GM20431 (cell line): ENCODE data around the gene CRYBB2.
"Not testable (repeated sequence)": the region's sequence is repeated elsewhere in the genome, so short reads cannot be mapped to it uniquely, and the experiment has no call there.

ENCODE experiments used
- in situ Hi-C: fragments of 300-500 bp; cut with MseI, MboI; formaldehyde crosslinking; loops from one replicate; pipeline ENCODE4 v1.15.0; 2020; ENCODE audit warnings: low sequenced_read_pairs; ENCODE audit not compliant: unreplicated experiment

Gene CRYBB2

GRCh38 chr22:25223269-25223850 is 3.9 kb downstream of the CRYBB2 start:
- in situ Hi-C loops = no loop called here

GRCh38 chr22:25228822-25229221 is 9.4 kb downstream of the CRYBB2 start:
- in situ Hi-C loops = no loop called here

GRCh38 chr22:25230760-25231159 is 11.3 kb downstream of the CRYBB2 start:
- in situ Hi-C loops = not testable (repeated sequence)

GRCh38 chr22:25232301-25232700 is 12.9 kb downstream of the CRYBB2 start:
- in situ Hi-C loops = no loop called here

GRCh38 chr22:25233706-25234105 is 14.3 kb downstream of the CRYBB2 start:
- in situ Hi-C loops = not testable (repeated sequence)

GRCh38 chr22:25235547-25236290 is 16.3 kb downstream of the CRYBB2 start:
- in situ Hi-C loops = no loop called here

- in situ Hi-C loops = no loop called here
These were observed 17.0 kb downstream of the CRYBB2 start for GRCh38 chr22:25236417-25236816.

- in situ Hi-C loops = no loop called here
These were observed 18.1 kb downstream of the CRYBB2 start for GRCh38 chr22:25237503-25237902.

- in situ Hi-C loops = not testable (repeated sequence)
These were observed 18.6 kb downstream of the CRYBB2 start for GRCh38 chr22:25238058-25238457.

GRCh38 chr22:25255169-25255568 is 35.7 kb downstream of the CRYBB2 start:
- in situ Hi-C loops = not testable (repeated sequence)

- in situ Hi-C loops = not testable (repeated sequence)
These were observed 48.1 kb downstream of the CRYBB2 start for GRCh38 chr22:25267567-25267966.

- in situ Hi-C loops = not testable (repeated sequence)
These were observed 49.5 kb downstream of the CRYBB2 start for GRCh38 chr22:25268902-25269301.

GRCh38 chr22:25270061-25270460 is 50.6 kb downstream of the CRYBB2 start:
- in situ Hi-C loops = not testable (repeated sequence)

- in situ Hi-C loops = not testable (repeated sequence)
These were observed 53.8 kb downstream of the CRYBB2 start for GRCh38 chr22:25273231-25273630.

- in situ Hi-C loops = not testable (repeated sequence)
These were observed 54.5 kb downstream of the CRYBB2 start for GRCh38 chr22:25273928-25274327.

- in situ Hi-C loops = not testable (repeated sequence)
These were observed 60.7 kb downstream of the CRYBB2 start for GRCh38 chr22:25280118-25280517.
